HG03108 (cell line): ENCODE data around the gene TMOD2.

Experiments used
- ATAC-seq: cut with Tn5 transposase; IDR thresholded peaks from one replicate; pipeline ENCODE4 v1.9.1; 2021; ENCODE audit warnings: moderate library complexity; ENCODE audit not compliant: unreplicated experiment

The TMOD2 gene

GRCh38 chr15:51750792-51751696 is at the start of gene TMOD2:
Gene TMOD2 (plus strand): TSS chr15:51751597. CDS start chr15:51766442, 14,845 bp downstream.
- peak; percentile 72 for ATAC-seq

- ATAC-seq, result no peak
These were observed 48.7 kb upstream of the TMOD2 start for GRCh38 chr15:51702710-51703109.

- no peak for ATAC-seq
These were observed 45.1 kb upstream of the TMOD2 start for GRCh38 chr15:51706291-51706690.

- ATAC-seq, result no peak
These were observed 44.3 kb upstream of the TMOD2 start for GRCh38 chr15:51706926-51707608.

- ATAC-seq, result no peak
These were observed 43.4 kb upstream of the TMOD2 start for GRCh38 chr15:51708013-51708412.

- no peak for ATAC-seq
These were observed 42.4 kb upstream of the TMOD2 start for GRCh38 chr15:51709031-51709430.

- no peak for ATAC-seq
These were observed 37.2 kb upstream of the TMOD2 start for GRCh38 chr15:51714162-51714561.

GRCh38 chr15:51714911-51715310 is 36.5 kb upstream of the TMOD2 start:
- ATAC-seq, result no peak

- ATAC-seq, result no peak
These were observed 33.2 kb upstream of the TMOD2 start for GRCh38 chr15:51718219-51718618.

- ATAC-seq, result no peak
These were observed 32.7 kb upstream of the TMOD2 start for GRCh38 chr15:51718746-51719145.

GRCh38 chr15:51720201-51720995 is 31.0 kb upstream of the TMOD2 start:
- ATAC-seq, result no peak

GRCh38 chr15:51721199-51721960 is 30.0 kb upstream of the TMOD2 start:
- ATAC-seq, result no peak

GRCh38 chr15:51724199-51724598 is 27.2 kb upstream of the TMOD2 start:
- no peak for ATAC-seq

- no peak for ATAC-seq
These were observed 26.7 kb upstream of the TMOD2 start for GRCh38 chr15:51724673-51725072.

- ATAC-seq, result peak; percentile 67
These were observed 24.9 kb upstream of the TMOD2 start for GRCh38 chr15:51726302-51727073.

- ATAC-seq, result no peak
These were observed 24.1 kb upstream of the TMOD2 start for GRCh38 chr15:51727141-51727897.

- peak; percentile 49 for ATAC-seq
These were observed 19.7 kb upstream of the TMOD2 start for GRCh38 chr15:51731549-51732267.

GRCh38 chr15:51732646-51733045 is 18.8 kb upstream of the TMOD2 start:
- ATAC-seq, result no peak
